ENCODE results near the gene MYO1D.

MYO1D gene

DNA sequence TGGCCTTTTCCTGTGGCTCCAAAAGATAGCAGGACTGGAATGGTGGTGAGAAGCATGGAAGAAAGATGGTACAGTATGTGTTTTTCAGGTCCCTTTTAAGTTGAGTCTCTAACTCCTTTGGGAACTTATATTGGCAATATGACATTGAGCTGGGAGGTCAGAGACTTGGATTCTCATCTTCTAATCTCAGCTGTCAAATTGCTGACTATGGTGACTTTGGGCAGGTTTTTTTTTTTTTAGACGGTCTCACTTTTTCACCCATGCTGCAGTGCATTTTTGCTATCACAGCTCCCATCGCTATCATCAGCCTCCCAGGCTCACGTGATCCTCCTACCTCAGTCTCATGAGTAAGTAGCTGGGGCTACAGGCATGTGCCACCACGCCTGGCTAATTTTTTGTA is 405.3 kb downstream of the MYO1D start:
- ChIA-PET CTCF (interaction anchor here (1.2 to 9.8 kb wide), 6 partner anchors 11 to 285 kb away, joined by 3 to 160 read pairs (median 6); partner anchors contain the start of genes CDK5R1 and PSMD11), POLR2A (interaction anchor here (0.8 kb wide), 1 partner anchor 11 kb away, joined by 4 read pairs; no protein-coding TSS in a partner anchor)
- H3K4me3 ChIP-seq (ENCODE audit: low read depth, low read length), result no peak overlapping the region
- DNase-seq (ENCODE audit: low read depth, low spot score), result no peak
- TF ChIP-seq, protein P1, sequence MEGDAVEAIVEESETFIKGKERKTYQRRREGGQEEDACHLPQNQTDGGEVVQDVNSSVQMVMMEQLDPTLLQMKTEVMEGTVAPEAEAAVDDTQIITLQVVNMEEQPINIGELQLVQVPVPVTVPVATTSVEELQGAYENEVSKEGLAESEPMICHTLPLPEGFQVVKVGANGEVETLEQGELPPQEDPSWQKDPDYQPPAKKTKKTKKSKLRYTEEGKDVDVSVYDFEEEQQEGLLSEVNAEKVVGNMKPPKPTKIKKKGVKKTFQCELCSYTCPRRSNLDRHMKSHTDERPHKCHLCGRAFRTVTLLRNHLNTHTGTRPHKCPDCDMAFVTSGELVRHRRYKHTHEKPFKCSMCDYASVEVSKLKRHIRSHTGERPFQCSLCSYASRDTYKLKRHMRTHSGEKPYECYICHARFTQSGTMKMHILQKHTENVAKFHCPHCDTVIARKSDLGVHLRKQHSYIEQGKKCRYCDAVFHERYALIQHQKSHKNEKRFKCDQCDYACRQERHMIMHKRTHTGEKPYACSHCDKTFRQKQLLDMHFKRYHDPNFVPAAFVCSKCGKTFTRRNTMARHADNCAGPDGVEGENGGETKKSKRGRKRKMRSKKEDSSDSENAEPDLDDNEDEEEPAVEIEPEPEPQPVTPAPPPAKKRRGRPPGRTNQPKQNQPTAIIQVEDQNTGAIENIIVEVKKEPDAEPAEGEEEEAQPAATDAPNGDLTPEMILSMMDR (IDR thresholded peaks at IDR 0.05; ENCODE audit: insufficient read depth, low read length, missing control alignments), result no peak

DNA sequence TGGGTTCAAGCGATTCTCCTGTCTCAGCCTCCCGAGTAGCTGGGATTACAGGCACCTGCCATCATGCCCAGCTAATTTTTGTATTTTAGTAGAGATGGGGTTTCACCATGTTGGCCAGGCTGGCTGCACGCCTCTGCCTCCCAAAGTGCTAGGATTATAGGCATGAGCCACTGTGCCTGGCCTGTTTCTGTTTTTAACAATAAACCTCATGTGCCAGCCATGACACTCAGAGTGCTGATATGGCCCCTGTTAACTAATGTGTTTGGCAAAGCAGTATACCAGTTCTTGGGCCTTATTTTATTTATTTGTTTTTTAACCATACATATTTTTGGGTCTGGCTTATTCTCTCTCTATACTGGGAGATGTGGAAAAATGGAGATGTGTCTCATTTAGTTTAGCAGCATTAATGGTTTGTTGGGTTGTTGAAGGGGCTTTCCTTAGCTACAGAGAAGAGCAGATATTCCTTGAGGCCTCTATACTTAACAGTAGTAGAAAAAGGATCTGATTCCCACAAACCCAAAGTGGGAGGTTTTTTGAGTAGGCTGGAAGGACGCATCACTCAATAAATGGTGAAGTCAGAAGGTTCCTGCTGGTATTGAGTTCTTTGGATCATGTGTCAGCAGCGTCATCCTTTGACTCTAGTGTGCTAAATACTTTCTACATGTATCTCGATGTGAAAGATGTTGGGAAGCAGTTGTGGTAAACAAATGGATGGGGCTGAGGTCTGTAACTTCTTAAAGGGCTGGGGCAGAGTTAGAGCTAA is 406.3 kb downstream of the MYO1D start:
- ChIA-PET POLR2A (interaction anchor here (0.5 kb wide), 1 partner anchor 11 kb away, joined by 3 read pairs; no protein-coding TSS in a partner anchor), CTCF (interaction anchor here (1.0 to 9.8 kb wide), 6 partner anchors 10 to 287 kb away, joined by 3 to 160 read pairs (median 6); partner anchors contain the start of genes CDK5R1 and PSMD11)
- no peak for DNase-seq (ENCODE audit: low read depth, low spot score)
- H3K4me3 ChIP-seq (ENCODE audit: low read depth, low read length), result no peak overlapping the region
- TF ChIP-seq, protein P1 (IDR thresholded peaks at IDR 0.05; ENCODE audit: insufficient read depth, low read length, missing control alignments), result no peak

DNA sequence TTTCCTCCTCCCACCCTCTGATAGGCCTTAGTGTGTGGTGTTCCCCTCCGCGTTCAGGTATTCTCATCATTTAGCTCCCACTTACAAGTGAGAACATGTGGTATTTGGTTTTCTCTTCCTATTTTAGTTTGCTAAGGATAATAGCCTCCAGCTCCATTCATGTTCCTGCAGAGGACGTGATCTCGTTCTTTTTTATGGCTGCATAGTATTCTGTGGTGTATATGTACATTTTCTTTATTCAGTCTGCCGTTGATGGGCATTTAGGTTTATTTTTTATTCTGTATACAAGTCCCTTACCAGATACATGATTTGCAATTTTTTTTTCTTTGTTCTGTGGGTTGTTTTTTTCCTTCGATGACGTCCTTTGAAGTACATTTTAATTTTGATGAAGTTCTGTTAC is 409.0 kb downstream of the MYO1D start:
- DNase-seq (ENCODE audit: low read depth, low spot score), result no peak
- TF ChIP-seq, protein P1 (IDR thresholded peaks at IDR 0.05; ENCODE audit: insufficient read depth, low read length, missing control alignments), result no peak
- POLR2A ChIA-PET, result no interaction called here
- H3K4me3 ChIP-seq (ENCODE audit: low read depth, low read length), result no peak overlapping the region
- CTCF ChIA-PET, result interaction anchor here (0.7 to 9.8 kb wide), 5 partner anchors 7 to 215 kb away, joined by 3 to 160 read pairs (median 5); partner anchors contain the start of gene PSMD11

DNA sequence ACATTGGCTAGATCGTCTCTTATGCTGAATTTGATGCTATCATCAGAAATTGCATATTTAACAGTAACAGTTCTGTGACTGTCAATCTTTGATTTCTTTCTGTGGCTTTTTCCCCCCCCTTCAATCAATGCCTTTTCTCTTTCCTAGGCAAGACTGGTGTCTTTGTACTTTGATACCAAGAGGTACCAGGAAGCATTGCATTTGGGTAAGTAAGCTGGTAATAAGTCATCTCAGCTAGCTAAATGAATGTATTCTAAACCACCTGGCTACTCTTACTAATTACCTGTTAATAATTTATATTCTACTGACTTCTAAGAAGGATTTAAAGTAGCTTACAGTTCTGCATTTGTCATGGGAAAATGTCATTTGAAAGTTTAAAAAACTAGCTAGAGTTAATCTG is 412.6 kb downstream of the MYO1D start:
- DNase-seq (ENCODE audit: low read depth, low spot score), result no peak
- ChIA-PET POLR2A (no interaction called here), CTCF (interaction anchor here (1.2 to 11.1 kb wide), 8 partner anchors 8 to 296 kb away, joined by 3 to 247 read pairs (median 90); partner anchors contain the start of genes CDK5R1 and PSMD11)
- no peak overlapping the region for H3K4me3 ChIP-seq (ENCODE audit: low read depth, low read length)
- TF ChIP-seq, protein P1 (IDR thresholded peaks at IDR 0.05; ENCODE audit: insufficient read depth, low read length, missing control alignments), result no peak

DNA sequence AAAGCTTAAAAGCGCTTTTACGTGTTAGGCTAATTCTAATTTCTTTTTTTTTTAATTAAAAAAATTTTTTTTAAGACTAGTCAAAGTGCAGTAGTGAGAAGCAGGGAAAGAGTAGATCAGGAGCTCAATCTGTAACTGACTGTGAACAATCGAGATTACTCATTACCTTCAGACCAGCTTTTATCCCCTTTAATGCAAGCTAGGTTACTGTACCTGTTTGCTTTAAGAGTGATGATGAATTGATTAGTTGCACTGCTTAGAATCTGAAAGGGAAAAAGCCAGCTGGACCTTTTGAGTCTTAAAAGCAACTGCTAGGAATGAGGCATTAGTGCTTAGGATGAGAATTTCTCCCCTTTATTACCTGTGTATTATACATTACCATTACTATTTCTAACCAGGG is 413.6 kb downstream of the MYO1D start:
- ChIA-PET POLR2A (no interaction called here), CTCF (interaction anchor here (1.0 to 11.1 kb wide), 15 partner anchors 9 to 297 kb away, joined by 3 to 247 read pairs (median 25); partner anchors contain the start of genes CDK5R1 and PSMD11)
- TF ChIP-seq, protein P1 (IDR thresholded peaks at IDR 0.05; ENCODE audit: insufficient read depth, low read length, missing control alignments), result no peak
- no peak for DNase-seq (ENCODE audit: low read depth, low spot score)
- H3K4me3 ChIP-seq (ENCODE audit: low read depth, low read length), result no peak overlapping the region

All from AG04449 (cell line).